ENCODE measurements around the gene TEX38. TPM values are rescaled to one million over a fixed set of nuclear protein-coding genes. Genes with fewer than 3 reads are reported as not detected.
A peak's percentile ranks its signal among the peaks of the same experiment; 100 is the strongest.

TEX38 gene
- total and polyA plus RNA-seq, 2 experiments from 2014 or later: not detected

DNA sequence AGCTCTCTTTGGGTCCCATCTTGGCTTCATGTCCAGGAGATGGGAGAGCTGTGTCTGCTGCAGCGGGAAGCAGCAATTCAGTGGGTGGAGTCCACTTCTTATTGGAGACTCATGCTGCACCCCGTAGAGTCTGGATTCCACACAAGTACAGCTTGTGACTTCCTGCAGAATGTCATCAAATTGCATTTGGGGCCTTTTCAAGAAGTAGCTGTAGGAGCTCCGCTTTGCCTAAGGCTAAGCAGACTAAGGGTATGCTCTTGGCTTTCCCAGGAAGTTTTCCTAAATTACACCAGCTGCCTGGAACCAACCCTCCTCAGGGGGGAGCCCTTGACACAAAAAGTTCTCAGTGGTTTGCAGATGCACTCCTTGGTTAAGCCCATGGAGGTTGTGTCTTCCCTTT lies 49.3 kb upstream of the TEX38 start:
- H3F3A ChIP-seq (replicated peaks; ENCODE audit: low read depth): no peaks in the 10 kb centered on the region
- ATAC-seq (peak; percentile 87), DNase-seq (ENCODE audit: low spot score) (peak; percentile 76)
- H3K4me3 ChIP-seq: no peak overlapping the region
- no peaks in the 10 kb centered on the region for H3K9me2 ChIP-seq (ENCODE audit: insufficient read depth)
- no peaks in the 10 kb centered on the region for H3K9me3 Mint-ChIP-seq
- no peaks in the 10 kb centered on the region for H4K20me1 ChIP-seq (replicated peaks; ENCODE audit: insufficient read depth)
- peaks cover 15% of the 10 kb centered on the region for H3K27me3 ChIP-seq (ENCODE audit: insufficient read depth)
- H3K27me3 Mint-ChIP-seq (ENCODE audit: insufficient read depth, low read depth, poor library complexity): peaks cover 1% of the 10 kb centered on the region
- H3K4me3 Mint-ChIP-seq: no peak overlapping the region
- no peaks in the 10 kb centered on the region for H3K36me3 ChIP-seq (ENCODE audit: insufficient read depth)
- no peak overlapping the region for H2AFZ ChIP-seq
- no peak overlapping the region for H3K27ac ChIP-seq (ENCODE audit: low read depth)
- no peaks in the 10 kb centered on the region for H3K79me2 ChIP-seq (replicated peaks; ENCODE audit: insufficient read depth)
- H3K4me2 ChIP-seq: no peak overlapping the region
- H3K4me1 Mint-ChIP-seq: peaks cover 6% of the 10 kb centered on the region
- H3K4me1 ChIP-seq (ENCODE audit: insufficient read depth): peaks cover 2% of the 10 kb centered on the region; the same call in 1 of the 2 replicates
- TF ChIP-seq ZNF331 (CRISPR knock-in tag; IDR thresholded peaks at IDR 0.05; ENCODE audit: low read depth) (no peak), EZH2 (IDR thresholded peaks at IDR 0.05; ENCODE audit: low read depth, unreplicated experiment) (no peak), NANOG (IDR thresholded peaks at IDR 0.05; ENCODE audit: borderline replicate concordance) (no peak)
- TF ChIP-seq, protein P1, sequence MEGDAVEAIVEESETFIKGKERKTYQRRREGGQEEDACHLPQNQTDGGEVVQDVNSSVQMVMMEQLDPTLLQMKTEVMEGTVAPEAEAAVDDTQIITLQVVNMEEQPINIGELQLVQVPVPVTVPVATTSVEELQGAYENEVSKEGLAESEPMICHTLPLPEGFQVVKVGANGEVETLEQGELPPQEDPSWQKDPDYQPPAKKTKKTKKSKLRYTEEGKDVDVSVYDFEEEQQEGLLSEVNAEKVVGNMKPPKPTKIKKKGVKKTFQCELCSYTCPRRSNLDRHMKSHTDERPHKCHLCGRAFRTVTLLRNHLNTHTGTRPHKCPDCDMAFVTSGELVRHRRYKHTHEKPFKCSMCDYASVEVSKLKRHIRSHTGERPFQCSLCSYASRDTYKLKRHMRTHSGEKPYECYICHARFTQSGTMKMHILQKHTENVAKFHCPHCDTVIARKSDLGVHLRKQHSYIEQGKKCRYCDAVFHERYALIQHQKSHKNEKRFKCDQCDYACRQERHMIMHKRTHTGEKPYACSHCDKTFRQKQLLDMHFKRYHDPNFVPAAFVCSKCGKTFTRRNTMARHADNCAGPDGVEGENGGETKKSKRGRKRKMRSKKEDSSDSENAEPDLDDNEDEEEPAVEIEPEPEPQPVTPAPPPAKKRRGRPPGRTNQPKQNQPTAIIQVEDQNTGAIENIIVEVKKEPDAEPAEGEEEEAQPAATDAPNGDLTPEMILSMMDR (conservative IDR thresholded peaks at IDR 0.05; ENCODE audit: low read depth in 2 of 2): peak; percentile 68 to 82
- TF ChIP-seq, protein P2, sequence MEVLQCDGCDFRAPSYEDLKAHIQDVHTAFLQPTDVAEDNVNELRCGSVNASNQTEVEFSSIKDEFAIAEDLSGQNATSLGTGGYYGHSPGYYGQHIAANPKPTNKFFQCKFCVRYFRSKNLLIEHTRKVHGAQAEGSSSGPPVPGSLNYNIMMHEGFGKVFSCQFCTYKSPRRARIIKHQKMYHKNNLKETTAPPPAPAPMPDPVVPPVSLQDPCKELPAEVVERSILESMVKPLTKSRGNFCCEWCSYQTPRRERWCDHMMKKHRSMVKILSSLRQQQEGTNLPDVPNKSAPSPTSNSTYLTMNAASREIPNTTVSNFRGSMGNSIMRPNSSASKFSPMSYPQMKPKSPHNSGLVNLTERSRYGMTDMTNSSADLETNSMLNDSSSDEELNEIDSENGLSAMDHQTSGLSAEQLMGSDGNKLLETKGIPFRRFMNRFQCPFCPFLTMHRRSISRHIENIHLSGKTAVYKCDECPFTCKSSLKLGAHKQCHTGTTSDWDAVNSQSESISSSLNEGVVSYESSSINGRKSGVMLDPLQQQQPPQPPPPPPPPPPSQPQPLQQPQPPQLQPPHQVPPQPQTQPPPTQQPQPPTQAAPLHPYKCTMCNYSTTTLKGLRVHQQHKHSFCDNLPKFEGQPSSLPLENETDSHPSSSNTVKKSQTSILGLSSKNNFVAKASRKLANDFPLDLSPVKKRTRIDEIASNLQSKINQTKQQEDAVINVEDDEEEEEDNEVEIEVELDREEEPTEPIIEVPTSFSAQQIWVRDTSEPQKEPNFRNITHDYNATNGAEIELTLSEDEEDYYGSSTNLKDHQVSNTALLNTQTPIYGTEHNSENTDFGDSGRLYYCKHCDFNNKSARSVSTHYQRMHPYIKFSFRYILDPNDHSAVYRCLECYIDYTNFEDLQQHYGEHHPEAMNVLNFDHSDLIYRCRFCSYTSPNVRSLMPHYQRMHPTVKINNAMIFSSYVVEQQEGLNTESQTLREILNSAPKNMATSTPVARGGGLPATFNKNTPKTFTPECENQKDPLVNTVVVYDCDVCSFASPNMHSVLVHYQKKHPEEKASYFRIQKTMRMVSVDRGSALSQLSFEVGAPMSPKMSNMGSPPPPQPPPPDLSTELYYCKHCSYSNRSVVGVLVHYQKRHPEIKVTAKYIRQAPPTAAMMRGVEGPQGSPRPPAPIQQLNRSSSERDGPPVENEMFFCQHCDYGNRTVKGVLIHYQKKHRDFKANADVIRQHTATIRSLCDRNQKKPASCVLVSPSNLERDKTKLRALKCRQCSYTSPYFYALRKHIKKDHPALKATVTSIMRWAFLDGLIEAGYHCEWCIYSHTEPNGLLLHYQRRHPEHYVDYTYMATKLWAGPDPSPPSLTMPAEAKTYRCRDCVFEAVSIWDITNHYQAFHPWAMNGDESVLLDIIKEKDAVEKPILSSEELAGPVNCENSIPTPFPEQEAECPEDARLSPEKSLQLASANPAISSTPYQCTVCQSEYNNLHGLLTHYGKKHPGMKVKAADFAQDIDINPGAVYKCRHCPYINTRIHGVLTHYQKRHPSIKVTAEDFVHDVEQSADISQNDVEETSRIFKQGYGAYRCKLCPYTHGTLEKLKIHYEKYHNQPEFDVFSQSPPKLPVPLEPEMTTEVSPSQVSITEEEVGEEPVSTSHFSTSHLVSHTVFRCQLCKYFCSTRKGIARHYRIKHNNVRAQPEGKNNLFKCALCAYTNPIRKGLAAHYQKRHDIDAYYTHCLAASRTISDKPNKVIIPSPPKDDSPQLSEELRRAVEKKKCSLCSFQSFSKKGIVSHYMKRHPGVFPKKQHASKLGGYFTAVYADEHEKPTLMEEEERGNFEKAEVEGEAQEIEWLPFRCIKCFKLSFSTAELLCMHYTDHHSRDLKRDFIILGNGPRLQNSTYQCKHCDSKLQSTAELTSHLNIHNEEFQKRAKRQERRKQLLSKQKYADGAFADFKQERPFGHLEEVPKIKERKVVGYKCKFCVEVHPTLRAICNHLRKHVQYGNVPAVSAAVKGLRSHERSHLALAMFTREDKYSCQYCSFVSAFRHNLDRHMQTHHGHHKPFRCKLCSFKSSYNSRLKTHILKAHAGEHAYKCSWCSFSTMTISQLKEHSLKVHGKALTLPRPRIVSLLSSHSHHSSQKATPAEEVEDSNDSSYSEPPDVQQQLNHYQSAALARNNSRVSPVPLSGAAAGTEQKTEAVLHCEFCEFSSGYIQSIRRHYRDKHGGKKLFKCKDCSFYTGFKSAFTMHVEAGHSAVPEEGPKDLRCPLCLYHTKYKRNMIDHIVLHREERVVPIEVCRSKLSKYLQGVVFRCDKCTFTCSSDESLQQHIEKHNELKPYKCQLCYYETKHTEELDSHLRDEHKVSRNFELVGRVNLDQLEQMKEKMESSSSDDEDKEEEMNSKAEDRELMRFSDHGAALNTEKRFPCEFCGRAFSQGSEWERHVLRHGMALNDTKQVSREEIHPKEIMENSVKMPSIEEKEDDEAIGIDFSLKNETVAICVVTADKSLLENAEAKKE (CRISPR knock-in tag; IDR thresholded peaks at IDR 0.05): no peak
- H3K27ac Mint-ChIP-seq: no peak overlapping the region
- no peaks in the 10 kb centered on the region for H3K36me3 Mint-ChIP-seq (ENCODE audit: low read depth)
